ENCODE data around the gene ELF3. TPM values are rescaled to one million over a fixed set of nuclear protein-coding genes. Genes with fewer than 3 reads are reported as not detected.

Gene ELF3
- total and polyA plus RNA-seq, 2 experiments from 2014 or later = 12.3 to 19.5 TPM

DNA sequence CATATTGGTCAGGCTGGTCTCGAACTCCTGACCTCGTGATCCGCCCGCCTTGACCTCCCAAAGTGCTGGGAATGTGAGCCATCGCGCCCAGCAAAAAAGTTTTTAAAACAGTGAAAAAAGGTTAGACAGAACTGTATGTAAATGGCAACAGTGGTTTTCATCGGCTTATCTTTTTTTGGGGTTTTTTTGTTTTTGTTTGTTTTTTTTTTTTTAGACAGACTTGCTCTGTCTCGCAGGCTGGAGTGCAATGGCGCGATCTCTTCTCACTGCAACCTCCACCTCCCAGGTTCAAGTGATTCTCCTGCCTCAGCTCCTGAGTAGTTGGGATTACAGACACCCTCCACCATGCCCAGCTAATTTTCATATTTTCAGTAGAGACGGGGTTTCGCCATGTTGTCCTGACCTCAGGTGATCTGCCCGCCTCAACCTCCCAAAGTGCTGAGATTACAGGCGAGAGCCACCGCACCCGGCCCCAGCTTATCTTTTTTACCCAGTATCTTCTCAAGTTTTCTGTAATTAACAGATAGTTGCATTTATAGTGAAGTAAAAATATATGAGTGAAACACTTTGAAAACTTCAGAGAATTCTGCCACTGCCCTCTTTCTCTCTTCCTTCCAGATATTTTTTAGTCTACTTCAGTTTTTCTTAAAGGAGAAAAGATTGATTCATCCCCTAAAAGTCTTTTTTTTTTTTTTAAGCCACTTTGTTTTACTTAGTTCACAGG lies 42.0 kb upstream of the ELF3 start:
- Histone ChIP-seq H3K9me2 (ENCODE audit: insufficient read depth) (no peaks in the 10 kb centered on the region), H2AFZ (no peak overlapping the region), H3F3A (replicated peaks; ENCODE audit: low read depth) (0 out of 2 replicates have a peak, but pooled peaks cover 5% of the 10 kb centered on the region), H3K4me1 (ENCODE audit: insufficient read depth) (no peaks in the 10 kb centered on the region), H3K4me2 (no peak overlapping the region), H3K27ac (ENCODE audit: low read depth) (no peak overlapping the region), H3K79me2 (replicated peaks; ENCODE audit: insufficient read depth) (0 out of 2 replicates have a peak, but pooled peaks cover 13% of the 10 kb centered on the region), H3K4me3 (no peak overlapping the region), H4K20me1 (replicated peaks; ENCODE audit: insufficient read depth) (peaks cover 23% of the 10 kb centered on the region), H3K27me3 (ENCODE audit: insufficient read depth) (no peaks in the 10 kb centered on the region), H3K36me3 (ENCODE audit: insufficient read depth) (peaks cover 58% of the 10 kb centered on the region)
- H3K4me3 Mint-ChIP-seq = no peak overlapping the region
- no peaks in the 10 kb centered on the region for H3K27me3 Mint-ChIP-seq (ENCODE audit: insufficient read depth, low read depth, poor library complexity)
- no peak for TF ChIP-seq ETS1 (IDR thresholded peaks at IDR 0.05)
- no peak for TF ChIP-seq POLR2AphosphoS5 (IDR thresholded peaks at IDR 0.05; ENCODE audit: low read depth)
- TF ChIP-seq EZH2 (IDR thresholded peaks at IDR 0.05; ENCODE audit: low read depth, unreplicated experiment) = no peak
- TF ChIP-seq NANOG (IDR thresholded peaks at IDR 0.05; ENCODE audit: borderline replicate concordance) = no peak
- TF ChIP-seq, protein P1, sequence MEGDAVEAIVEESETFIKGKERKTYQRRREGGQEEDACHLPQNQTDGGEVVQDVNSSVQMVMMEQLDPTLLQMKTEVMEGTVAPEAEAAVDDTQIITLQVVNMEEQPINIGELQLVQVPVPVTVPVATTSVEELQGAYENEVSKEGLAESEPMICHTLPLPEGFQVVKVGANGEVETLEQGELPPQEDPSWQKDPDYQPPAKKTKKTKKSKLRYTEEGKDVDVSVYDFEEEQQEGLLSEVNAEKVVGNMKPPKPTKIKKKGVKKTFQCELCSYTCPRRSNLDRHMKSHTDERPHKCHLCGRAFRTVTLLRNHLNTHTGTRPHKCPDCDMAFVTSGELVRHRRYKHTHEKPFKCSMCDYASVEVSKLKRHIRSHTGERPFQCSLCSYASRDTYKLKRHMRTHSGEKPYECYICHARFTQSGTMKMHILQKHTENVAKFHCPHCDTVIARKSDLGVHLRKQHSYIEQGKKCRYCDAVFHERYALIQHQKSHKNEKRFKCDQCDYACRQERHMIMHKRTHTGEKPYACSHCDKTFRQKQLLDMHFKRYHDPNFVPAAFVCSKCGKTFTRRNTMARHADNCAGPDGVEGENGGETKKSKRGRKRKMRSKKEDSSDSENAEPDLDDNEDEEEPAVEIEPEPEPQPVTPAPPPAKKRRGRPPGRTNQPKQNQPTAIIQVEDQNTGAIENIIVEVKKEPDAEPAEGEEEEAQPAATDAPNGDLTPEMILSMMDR (conservative IDR thresholded peaks at IDR 0.05; ENCODE audit: low read depth in 2 of 2) = no peak
- TF ChIP-seq JUNB (IDR thresholded peaks at IDR 0.05; ENCODE audit: unreplicated experiment) = no peak
- no peak for TF ChIP-seq ZNF114 (CRISPR knock-in tag; IDR thresholded peaks at IDR 0.05)
- TF ChIP-seq EZH2phosphoT487 (IDR thresholded peaks at IDR 0.05; ENCODE audit: unreplicated experiment) = no peak
- DNase-seq (ENCODE audit: low spot score) (no peak), ATAC-seq (no peak)
- no peaks in the 10 kb centered on the region for H3K4me1 Mint-ChIP-seq
- no peak overlapping the region for H3K27ac Mint-ChIP-seq
- no peaks in the 10 kb centered on the region for H3K9me3 Mint-ChIP-seq
- peaks cover 67% of the 10 kb centered on the region for H3K36me3 Mint-ChIP-seq (ENCODE audit: low read depth)

DNA sequence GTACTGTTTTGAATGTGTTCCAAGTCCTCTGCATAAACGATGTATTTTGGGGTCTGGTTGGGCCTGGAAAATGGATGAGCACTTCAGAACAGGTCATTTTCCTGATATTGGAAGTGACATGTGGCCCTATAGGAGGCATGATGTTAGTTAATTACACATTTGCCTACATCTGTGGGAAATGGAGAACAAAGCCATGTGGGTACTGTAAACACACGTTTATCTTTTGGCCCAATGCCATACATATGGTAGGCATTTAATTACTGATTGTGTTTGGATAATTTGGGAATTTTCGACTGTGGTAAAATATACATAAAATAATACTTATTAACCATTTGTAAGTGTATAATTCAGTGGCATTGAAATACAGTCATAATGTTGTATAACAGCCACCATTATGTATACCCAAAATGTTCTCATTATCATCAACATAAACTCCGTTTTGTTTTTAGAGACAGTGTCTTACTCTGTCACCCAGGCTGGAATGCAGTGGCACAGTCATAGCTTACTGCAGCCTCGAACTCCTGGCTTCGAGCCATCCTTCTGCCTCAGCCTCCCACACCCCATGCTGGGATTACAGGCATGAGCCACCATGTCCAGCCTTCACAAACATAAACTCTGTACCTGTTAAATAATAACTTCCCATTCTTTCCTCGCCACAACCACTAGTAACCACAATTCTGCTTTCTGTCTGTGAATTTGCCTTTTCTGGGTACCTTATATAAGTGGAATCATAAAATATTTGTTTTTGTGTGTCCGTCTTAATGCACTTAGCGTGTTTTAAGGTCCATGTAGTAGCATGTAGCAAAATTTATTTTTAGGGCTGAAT lies 39.8 kb upstream of the ELF3 start:
- Histone ChIP-seq H3K27me3 (ENCODE audit: insufficient read depth) (no peaks in the 10 kb centered on the region), H3K79me2 (replicated peaks; ENCODE audit: insufficient read depth) (0 out of 2 replicates have a peak, but pooled peaks cover 5% of the 10 kb centered on the region), H3K4me2 (no peak overlapping the region), H3K9me2 (ENCODE audit: insufficient read depth) (no peaks in the 10 kb centered on the region), H3K4me1 (ENCODE audit: insufficient read depth) (no peaks in the 10 kb centered on the region), H3F3A (replicated peaks; ENCODE audit: low read depth) (0 out of 2 replicates have a peak, but pooled peaks cover 5% of the 10 kb centered on the region), H2AFZ (no peak overlapping the region), H4K20me1 (replicated peaks; ENCODE audit: insufficient read depth) (peaks cover 16% of the 10 kb centered on the region), H3K27ac (ENCODE audit: low read depth) (no peak overlapping the region), H3K4me3 (no peak overlapping the region), H3K36me3 (ENCODE audit: insufficient read depth) (peaks cover 38% of the 10 kb centered on the region)
- ATAC-seq (no peak), DNase-seq (ENCODE audit: low spot score) (no peak)
- no peaks in the 10 kb centered on the region for H3K9me3 Mint-ChIP-seq
- H3K27ac Mint-ChIP-seq = no peak overlapping the region
- no peak for TF ChIP-seq NANOG (IDR thresholded peaks at IDR 0.05; ENCODE audit: borderline replicate concordance)
- TF ChIP-seq JUNB (IDR thresholded peaks at IDR 0.05; ENCODE audit: unreplicated experiment) = no peak
- no peak for TF ChIP-seq STAT1 (IDR thresholded peaks at IDR 0.05; ENCODE audit: unreplicated experiment)
- no peak for TF ChIP-seq ZNF331 (CRISPR knock-in tag; IDR thresholded peaks at IDR 0.05; ENCODE audit: low read depth)
- peaks cover 50% of the 10 kb centered on the region for H3K36me3 Mint-ChIP-seq (ENCODE audit: low read depth)
- no peaks in the 10 kb centered on the region for H3K27me3 Mint-ChIP-seq (ENCODE audit: insufficient read depth, low read depth, poor library complexity)
- H3K4me3 Mint-ChIP-seq = no peak overlapping the region
- no peaks in the 10 kb centered on the region for H3K4me1 Mint-ChIP-seq

All from GM23338 (cell line).